M059J (cell line): ENCODE results near the gene KIAA1143. TPM values are rescaled to one million over a fixed set of nuclear protein-coding genes. Genes with fewer than 3 reads are reported as not detected.

Experiments used
- total RNA-seq: library from RNA; depleted of rRNA; stranded (reverse); fragments of >200 nt; shearing (Covaris generic); gene quantifications from 2 replicates; pipeline ENCODE4 v1.2.3, GENCODE V29; 2014; rRNA removed

The KIAA1143 gene
- total RNA-seq, 1 experiment from 2014 or later: 17.5 TPM

Other genes with a start within 250 kb of the KIAA1143 start
- gene ZKSCAN7, start 206.4 kb downstream of the KIAA1143 start, total RNA-seq: 1.2 and 1.9 TPM in 2 replicates
- 0.64 and 1.7 TPM in 2 replicates for gene ZNF660, start 176.7 kb downstream of the KIAA1143 start, total RNA-seq
- 6.8 and 8.4 TPM in 2 replicates for gene ZNF197, start 136.6 kb downstream of the KIAA1143 start, total RNA-seq
- gene ZNF35, start 112.9 kb downstream of the KIAA1143 start, total RNA-seq: 9.3 and 15.5 TPM in 2 replicates
- 0.15 and 0.62 TPM in 2 replicates for gene ZNF502, start 49.0 kb downstream of the KIAA1143 start, total RNA-seq
- gene ZNF501, start 32.0 kb downstream of the KIAA1143 start, total RNA-seq: 0.37 and 3.1 TPM in 2 replicates
- 10.3 and 13.7 TPM in 2 replicates for gene KIF15, start 175 bp upstream of the KIAA1143 start, total RNA-seq
- gene TMEM42, start 100.3 kb upstream of the KIAA1143 start, total RNA-seq: 9.4 and 10.6 TPM in 2 replicates
- gene TGM4, start 113.0 kb upstream of the KIAA1143 start, total RNA-seq: not detected in 2 replicates
- 56.7 and 58.1 TPM in 2 replicates for gene ZDHHC3, start 214.6 kb upstream of the KIAA1143 start, total RNA-seq
- gene EXOSC7, start 214.6 kb upstream of the KIAA1143 start, total RNA-seq: 43.4 and 45.1 TPM in 2 replicates